ENCODE results near the gene RAB25.

DNA sequence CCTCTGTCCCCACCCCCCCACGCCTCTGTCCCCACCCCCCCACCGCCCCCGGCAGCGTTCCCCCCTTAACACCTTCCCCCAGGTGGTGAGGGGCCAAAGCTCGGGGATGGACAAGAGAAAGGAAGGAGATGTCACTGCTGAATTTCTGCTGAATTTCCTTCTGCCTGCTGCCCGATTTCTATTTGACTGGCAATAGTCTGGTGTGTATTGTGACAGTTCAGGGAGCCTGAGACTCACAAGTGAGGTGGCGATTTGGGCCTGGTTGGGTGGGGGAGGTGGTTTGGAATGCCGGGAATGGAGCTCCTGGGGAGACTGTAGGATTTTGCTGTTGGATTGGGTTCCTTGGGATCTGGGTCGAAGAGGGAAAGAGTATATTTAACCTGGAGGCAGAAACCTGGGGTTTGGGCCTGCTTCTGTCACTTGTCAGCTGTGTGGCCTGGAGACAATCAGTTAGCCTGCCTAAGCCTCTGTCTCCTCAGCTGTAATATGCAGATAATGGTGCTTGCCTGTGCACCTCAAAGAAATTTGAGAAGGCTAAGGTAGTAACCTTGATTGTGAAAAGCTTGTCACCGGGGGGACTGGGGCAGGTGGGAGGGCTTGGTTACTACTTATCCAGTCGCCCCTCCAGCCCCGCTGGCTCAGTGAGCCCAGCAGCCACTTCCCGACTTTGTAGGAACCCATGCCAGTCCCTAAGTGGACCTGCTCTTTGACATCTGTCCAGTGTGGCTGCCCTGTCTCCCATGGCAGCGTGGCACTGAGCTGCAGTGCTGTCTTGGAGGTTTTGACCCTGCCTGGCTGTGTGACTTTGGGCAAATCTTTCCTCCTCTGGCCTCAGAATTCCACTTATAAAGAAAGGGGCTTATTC is 45.9 kb downstream of the RAB25 start:
- TF ChIP-seq ZFHX2 (tag by site-specific recombination; conservative IDR thresholded peaks at IDR 0.05) (no peak), ZFP37 (tag by site-specific recombination; IDR thresholded peaks at IDR 0.05) (no peak), ZFP3 (tag by site-specific recombination; IDR thresholded peaks at IDR 0.05; ENCODE audit: low read depth) (no peak)
- TF ChIP-seq, protein P1, sequence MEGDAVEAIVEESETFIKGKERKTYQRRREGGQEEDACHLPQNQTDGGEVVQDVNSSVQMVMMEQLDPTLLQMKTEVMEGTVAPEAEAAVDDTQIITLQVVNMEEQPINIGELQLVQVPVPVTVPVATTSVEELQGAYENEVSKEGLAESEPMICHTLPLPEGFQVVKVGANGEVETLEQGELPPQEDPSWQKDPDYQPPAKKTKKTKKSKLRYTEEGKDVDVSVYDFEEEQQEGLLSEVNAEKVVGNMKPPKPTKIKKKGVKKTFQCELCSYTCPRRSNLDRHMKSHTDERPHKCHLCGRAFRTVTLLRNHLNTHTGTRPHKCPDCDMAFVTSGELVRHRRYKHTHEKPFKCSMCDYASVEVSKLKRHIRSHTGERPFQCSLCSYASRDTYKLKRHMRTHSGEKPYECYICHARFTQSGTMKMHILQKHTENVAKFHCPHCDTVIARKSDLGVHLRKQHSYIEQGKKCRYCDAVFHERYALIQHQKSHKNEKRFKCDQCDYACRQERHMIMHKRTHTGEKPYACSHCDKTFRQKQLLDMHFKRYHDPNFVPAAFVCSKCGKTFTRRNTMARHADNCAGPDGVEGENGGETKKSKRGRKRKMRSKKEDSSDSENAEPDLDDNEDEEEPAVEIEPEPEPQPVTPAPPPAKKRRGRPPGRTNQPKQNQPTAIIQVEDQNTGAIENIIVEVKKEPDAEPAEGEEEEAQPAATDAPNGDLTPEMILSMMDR (tag by site-specific recombination; IDR thresholded peaks at IDR 0.05) = no peak
- TF ChIP-seq, protein P2, sequence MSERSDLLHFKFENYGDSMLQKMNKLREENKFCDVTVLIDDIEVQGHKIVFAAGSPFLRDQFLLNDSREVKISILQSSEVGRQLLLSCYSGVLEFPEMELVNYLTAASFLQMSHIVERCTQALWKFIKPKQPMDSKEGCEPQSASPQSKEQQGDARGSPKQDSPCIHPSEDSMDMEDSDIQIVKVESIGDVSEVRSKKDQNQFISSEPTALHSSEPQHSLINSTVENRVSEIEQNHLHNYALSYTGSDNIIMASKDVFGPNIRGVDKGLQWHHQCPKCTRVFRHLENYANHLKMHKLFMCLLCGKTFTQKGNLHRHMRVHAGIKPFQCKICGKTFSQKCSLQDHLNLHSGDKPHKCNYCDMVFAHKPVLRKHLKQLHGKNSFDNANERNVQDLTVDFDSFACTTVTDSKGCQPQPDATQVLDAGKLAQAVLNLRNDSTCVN (tag by site-specific recombination; optimal IDR thresholded peaks at IDR 0.05) = no peak
- TF ChIP-seq, protein P3, sequence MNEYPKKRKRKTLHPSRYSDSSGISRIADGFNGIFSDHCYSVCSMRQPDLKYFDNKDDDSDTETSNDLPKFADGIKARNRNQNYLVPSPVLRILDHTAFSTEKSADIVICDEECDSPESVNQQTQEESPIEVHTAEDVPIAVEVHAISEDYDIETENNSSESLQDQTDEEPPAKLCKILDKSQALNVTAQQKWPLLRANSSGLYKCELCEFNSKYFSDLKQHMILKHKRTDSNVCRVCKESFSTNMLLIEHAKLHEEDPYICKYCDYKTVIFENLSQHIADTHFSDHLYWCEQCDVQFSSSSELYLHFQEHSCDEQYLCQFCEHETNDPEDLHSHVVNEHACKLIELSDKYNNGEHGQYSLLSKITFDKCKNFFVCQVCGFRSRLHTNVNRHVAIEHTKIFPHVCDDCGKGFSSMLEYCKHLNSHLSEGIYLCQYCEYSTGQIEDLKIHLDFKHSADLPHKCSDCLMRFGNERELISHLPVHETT (tag by site-specific recombination; IDR thresholded peaks at IDR 0.05) = no peak
- TF ChIP-seq, protein P4, sequence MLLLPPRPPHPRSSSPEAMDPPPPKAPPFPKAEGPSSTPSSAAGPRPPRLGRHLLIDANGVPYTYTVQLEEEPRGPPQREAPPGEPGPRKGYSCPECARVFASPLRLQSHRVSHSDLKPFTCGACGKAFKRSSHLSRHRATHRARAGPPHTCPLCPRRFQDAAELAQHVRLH (tag by site-specific recombination; IDR thresholded peaks at IDR 0.05) = no peak

Measured in HEK293 (cell line).